NCI-H345 treated with DMSO at 0.1 percent for 48 hours (cell line): ENCODE measurements around the gene TGFB2.

Experiments
- DNase-seq: peaks from one replicate; lab custom pipeline; 2025; ENCODE audit not compliant: unreplicated experiment; lab: John Stamatoyannopoulos, UW

The TGFB2 gene

DNA sequence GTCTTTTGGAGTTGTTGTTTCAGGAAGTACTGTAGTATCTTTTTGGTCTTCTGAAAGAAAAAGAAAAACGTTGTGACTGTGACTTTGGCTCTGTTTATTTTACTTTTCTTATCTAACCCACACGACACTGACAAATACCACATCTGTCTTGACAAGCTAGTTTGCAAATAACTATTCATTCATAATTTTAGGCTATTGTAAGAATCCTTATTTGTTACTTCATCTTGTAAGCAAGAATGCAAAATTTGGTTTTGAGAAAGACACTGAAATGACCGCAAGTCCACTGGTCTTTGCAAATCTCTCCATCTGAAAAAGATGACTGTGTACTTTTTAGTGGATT lies 12.7 kb downstream of the TGFB2 start:
- no peak for DNase-seq

- DNase-seq = no peak
These were observed 16.3 kb downstream of the TGFB2 start for GRCh38 chr1:218361298-218362065.

GRCh38 chr1:218362418-218363076 lies 17.4 kb downstream of the TGFB2 start:
- no peak for DNase-seq

DNA sequence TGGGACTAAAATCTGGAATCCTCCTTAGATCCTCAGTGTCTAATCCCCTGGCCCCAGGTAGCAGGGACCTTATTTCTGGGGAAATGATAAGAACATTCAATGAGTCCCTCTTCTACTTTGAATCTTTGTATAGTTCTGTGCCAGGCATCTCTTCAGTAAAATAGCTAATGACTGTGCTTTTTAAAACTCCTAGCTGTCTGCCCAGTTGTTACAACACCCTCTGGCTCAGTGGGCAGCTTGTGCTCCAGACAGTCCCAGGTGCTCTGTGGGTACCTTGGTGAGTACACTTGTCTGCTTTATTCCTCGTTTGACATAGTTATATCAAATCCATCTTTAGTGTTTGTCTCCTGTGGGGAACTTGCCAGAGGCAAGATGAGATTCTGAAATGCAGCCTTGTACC lies 18.0 kb downstream of the TGFB2 start:
- DNase-seq = peak; percentile 59

GRCh38 chr1:218364028-218364710 lies 19.0 kb downstream of the TGFB2 start:
- DNase-seq = no peak

GRCh38 chr1:218365226-218365999 lies 20.3 kb downstream of the TGFB2 start:
- DNase-seq = no peak

DNA sequence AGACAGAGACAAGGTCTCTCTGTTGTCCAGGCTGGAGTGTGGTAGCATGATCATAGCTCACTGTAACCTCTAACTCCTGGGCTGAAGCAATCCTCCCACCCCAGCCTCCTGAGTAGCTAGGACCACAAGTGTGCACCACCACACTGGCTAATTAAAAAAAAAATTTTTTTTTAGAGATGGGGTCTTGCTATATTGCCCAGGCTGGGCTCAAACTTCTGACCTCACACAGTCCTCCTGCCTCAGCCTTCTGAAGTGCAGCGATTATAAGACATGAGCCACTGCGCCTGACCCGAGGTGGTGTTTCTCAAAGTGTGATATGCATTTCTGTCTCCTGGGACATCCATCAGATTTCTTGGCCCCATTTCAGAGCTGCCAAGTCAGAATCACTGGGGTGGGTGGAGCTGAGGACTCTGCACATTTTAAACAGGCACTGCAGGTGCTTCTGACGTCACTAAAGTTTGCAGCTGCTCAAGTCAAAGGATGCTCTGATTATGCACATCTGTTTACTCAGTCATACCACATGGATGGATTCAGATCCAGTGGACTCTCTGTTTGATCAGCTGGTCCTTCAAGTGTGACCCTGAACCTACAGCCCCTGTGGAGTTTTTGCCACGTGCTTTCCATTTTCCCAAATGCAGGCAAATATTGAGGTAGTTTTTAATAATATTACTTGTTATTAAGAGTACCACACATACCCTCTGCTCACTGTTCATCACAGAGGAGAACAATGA lies 21.4 kb downstream of the TGFB2 start:
- DNase-seq = peak; percentile 94

- DNase-seq = no peak
These were observed 22.0 kb downstream of the TGFB2 start for GRCh38 chr1:218367118-218367517.

GRCh38 chr1:218368686-218369085 lies 23.6 kb downstream of the TGFB2 start:
- DNase-seq = no peak

DNA sequence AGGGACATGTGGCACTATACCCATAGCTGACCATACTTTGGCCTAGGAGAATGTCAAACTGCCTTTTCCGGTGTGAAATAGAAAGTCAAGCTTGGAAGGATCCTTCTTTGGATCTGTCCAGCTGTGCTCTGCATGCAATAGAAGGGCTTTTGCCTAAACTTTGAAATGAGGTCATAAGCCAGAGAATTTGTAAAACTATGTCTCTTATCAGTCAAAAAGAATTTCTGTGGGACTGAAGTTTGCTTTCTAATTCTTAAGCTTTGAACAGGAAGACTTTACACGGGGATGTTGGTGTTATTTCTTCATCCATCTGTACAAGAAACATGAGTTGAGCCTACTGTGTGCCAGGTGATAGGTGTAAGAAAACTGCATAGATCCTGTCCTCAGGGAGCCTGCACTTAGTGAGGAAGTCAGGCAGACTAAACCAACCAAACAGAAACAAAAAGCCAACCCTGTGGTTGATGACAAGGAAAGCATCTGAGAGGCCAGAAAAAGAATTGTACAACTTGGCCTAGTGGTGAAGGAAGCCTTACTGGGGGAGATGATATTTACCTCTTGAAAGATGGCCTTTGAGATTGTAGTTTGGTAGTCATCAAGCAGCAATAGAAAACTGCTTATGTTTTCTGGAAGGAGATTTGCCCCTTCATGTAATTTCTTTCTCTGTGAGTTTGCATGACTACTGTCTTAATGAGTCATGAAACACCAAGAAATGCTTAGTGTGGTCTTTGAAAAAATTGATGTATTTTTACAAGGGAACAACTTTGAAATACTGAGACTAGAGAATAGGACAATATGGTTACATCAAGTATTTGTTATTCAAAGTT lies 24.8 kb downstream of the TGFB2 start:
- no peak for DNase-seq

GRCh38 chr1:218371927-218372672 lies 27.0 kb downstream of the TGFB2 start:
- peak; percentile 91 for DNase-seq

DNA sequence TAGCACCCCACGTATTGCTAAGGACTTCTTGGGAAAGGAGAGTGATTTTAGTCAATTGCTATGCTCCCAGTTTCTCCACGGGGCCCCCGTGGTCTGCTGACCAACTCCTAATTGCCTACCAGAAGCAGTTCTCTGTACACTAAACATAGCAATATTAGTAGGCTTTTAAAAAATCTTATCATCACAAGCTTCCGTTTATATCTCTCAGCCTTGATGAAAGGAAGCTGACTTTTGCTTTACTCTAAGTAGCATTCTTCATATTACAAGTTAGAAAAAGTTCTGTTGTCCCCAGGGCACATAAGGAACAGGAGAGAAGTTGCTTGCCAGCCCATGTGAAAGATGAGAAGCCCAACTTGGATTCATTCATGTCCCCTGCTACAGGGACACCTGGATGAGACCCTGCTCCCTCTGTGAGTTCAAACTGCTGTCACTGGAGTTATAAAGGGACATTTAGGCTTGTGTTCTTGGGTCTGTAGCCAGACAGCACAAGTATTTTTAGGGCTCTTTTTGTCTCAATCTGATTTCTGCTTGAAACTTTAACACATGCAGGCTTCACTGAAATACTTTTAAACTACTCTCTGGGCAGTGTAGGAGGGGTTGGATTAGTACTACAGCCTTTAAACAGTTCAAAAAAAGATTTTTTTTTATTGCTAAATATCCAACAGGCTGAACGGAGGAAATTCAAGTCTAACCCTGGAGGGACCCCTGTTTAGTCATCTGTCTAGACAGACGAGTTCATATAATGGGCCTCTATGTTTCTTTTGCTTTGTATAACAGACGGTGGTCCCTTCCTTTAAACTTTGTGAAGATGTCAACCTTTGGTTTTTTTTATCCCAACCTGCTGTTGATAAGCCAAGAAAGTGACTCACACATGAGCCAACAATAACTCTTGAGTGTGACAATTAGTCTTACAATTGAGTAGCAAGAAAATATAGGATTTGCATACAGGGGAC lies 29.5 kb downstream of the TGFB2 start:
- no peak for DNase-seq

DNA sequence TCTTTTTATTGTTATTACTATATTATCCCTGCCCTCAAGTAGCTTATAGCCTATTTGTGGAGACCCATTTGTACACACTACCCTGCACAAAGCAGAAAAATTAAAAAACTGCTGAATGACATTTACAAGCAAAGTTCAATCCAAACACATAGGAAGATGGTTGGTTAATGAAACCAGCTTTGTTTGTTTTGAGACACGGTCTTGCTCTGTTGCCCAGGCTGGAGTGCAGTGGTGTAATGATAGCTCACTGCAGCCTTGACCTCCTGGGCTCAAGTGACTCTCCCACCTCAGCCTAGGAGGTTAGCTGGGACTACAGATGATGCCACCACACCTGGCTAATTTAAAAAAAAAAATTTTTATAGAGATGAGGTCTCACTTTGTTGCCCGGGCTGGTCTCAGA lies 31.6 kb downstream of the TGFB2 start:
- DNase-seq = no peak

DNA sequence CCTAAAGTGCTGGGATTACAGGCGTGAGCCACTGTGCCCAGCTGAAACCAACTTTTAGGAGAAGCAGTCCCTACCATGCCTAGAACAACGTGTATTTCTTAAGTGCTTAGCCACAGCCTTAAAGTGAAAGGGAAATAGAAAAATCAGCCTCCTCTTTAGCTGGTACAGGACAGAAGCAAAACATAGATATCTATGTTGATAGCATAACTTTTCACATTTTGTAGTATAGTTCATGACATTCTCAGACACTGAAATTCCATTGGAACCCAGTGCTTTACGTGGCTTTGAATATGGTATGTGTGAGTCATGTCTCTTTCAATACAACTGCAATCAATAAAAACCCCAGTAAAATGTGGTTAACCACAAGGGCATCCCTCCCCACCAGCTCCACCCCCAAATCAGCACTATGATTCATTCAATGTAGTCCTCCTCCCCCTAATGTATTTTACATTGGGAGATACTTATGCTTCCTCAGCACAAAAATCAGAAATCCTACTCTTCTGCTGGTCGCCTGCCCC lies 32.1 kb downstream of the TGFB2 start:
- DNase-seq = no peak

DNA sequence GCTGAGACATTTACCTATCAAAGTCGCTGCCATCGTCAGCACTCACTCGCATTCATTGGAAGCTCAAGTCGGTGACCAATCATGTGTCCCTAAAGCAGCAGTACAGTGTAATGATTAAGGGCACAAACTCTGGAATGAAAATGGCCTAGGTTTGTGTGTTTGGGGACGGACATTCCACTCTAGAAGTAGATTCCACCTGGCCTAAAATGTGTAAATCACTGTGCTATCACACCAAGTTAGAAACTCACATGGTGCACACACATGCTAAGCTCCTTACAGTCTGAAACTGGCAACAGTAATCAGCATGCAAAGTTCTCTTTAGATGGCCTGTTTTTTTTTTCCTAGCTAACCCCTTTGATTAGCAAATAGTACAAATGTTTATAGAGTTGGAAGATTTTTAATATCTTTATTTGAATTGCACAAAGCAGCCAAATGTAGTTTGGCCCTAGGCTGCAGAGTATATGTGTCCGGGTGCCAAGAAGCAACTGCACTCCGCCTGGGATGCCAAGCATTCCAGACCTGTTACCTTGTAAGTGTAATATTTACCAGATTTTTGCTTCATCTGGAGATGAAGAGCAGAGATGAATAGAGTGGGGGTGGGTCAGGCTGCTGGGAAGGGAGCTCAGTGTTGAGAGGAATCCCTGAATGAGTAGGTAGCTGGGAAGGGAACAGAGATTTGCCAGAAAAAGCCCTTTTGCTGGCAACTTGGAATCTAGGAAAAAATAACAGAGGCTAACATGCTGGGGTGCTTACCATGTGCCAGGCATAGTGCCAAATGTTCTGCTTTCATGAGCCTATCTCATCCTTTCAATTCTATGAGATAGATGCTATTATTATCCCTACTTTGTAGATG lies 35.2 kb downstream of the TGFB2 start:
- peak; percentile 78 for DNase-seq

DNA sequence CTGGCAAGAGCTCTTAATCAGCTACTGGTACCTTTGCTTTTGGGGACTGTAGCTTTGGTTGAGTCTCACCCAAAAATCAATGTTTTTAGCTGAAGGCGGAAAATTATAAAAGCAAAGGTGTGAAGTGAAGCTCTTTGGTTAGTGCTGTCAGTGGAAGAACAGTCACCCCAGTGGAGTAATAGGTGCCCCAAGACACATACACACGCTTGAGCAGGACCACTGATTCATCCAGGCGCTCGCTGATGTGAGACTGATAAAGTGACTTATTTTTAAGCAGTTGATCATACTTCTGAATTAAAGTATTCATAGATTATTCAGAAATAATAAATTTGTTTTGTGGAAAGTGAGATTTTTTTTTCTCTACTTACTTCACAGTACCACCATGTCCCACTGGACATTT lies 37.1 kb downstream of the TGFB2 start:
- DNase-seq = no peak

DNA sequence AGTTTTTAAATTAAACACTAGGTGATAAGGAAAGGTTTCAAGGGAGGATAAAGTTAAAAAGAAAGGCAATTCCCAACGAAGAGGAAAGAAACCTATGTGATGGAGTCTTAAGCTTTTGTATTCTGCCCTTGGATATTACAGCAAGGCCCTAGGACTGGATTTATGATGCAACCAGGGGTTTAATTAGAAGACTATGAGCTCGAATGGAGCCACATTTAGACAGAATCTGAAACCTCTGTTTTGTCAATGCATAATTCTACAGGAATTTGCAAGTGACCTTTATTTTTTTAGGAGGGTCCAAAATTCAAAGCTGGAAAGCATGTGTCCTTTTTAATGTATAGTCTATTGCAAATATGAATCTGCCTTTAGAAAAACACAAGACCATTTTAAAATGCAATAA lies 37.9 kb downstream of the TGFB2 start:
- no peak for DNase-seq
